Measurements from ENCODE around the gene WAPL.
A peak's percentile ranks its signal among the peaks of the same experiment; 100 is the strongest.

The WAPL gene

DNA sequence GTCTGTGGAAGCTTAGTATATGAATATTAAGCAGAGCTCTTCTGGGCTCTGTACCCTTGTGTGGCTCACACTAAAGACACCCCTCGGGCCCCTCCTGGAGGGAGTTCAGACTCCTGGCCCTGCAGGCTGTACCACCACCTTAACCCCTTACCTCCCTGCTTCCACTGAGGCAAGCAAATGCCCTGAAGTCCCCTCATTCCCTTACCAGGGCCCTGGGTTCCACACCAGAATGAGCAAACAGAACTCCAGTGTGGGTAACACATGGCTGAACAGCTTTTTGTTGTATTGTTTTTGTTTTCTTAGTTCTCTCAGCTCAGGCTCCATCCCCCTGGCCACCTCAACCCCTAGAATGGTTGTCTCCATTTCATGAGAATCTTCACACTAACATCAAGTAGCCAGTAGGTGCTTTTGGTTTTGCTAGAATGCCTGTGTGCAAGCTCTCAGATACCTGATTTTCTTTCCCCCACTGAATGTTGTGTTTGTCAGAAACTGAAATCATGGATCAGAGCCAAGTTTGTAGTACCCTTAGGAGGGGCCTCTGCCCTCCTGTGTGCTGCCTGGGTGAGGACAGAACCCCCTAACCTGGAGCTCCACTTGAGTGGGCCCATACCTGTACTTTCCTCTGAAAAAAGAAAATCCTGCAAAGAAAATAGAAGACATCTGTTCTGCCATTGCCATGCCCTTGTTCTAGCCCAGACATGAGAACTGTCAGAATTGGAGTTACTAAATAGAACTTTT is 2.8 kb upstream of the WAPL start:
- no peak for DNase-seq (ENCODE audit: low spot score)

DNA sequence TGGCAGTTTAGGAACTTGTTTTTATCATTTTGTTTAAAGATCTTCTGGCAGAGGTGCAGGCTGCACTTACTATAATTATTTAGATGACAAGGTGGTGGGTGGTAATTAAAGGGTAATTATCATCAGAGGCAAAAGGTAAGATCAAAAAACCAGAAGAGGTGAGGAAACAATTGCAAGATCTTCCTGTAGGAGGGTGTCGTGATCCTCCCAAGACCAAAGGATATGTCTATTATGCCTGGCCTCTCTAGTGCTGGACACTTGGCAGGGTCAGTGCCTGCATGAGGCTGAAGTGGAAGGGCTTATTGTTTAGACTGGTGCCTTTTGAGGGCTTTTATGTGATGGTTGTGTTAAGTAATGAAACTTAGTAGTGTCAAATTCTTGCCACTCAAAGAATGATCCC is 1.8 kb upstream of the WAPL start:
- no peak for DNase-seq (ENCODE audit: low spot score)

DNA sequence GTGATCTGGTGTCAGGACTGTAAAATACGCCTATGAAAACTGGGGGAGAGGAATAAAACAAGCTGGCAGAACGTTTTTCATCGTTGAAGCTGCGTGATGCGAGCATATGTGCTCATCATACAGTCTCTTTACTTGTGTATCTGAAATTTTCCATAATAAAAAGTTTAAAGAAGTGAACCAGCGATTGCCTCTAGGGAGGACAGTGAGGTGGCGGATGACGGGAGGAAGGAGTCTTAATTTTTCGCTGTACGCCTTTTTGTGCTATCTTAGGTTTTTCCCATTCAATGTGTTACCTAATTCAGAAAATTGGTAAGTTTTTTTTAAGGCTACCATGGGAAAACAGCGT is 891 bp upstream of the WAPL start:
- DNase-seq (ENCODE audit: low spot score) = no peak

DNA sequence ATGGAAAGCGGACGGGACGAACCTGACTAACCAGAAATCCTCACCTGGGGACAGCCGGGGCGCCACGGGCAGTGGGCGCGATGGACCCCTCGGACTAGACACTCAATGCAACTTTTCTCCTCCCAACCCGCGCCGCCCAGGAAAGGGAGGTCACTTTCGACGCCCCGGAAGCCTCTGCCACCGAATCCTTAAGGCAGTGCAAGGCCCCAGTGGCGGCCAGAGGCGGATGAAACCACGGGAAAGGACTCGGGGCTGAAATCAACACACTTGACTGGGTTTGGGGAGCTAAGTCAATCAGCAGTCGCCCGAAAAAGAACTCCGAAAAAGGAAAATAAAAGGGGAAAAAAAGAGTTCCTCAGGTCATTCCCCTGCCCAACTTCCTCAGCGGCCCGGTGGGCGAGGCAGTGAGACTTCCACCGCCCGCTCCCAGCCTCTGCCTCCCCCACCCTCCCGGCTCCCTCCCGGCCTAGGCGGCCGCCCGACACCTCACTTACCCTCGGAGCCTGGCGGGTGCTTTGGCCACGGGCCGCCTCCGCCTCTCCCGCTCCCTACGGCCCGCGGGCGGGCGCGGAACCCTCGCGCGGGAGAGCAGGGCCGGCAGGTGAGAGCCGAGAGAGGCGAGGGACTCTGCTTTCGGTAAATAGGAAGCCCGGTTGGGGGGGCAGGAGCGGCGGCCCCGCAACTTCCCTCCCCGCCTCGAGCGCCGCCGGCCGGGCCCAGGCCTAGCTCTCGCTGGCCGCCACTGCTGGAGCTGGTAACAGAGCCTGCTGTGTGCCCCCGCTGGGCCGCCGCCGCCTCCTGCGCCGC is 518 bp downstream of the WAPL start:
- peak; percentile 44 for DNase-seq (ENCODE audit: low spot score)

DNA sequence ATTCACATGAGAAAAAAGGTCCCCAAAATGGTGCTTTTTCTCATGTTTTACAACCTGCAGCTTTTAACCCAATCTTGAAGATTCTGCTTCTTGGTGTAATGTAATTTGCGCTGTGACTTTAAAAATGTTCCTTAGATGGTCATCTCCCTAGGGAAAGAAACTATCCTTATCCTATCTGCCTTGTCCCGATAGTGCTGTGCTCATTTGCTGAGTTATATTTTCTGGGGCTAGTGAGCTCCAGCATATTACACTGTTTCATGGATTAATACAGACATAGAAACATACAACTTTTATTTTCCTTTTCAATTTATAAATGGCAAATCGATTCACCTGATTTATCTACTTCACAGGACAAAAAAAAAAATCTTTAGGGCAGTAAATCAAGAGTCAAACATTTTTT is 2.8 kb downstream of the WAPL start:
- no peak for DNase-seq (ENCODE audit: low spot score)

DNA sequence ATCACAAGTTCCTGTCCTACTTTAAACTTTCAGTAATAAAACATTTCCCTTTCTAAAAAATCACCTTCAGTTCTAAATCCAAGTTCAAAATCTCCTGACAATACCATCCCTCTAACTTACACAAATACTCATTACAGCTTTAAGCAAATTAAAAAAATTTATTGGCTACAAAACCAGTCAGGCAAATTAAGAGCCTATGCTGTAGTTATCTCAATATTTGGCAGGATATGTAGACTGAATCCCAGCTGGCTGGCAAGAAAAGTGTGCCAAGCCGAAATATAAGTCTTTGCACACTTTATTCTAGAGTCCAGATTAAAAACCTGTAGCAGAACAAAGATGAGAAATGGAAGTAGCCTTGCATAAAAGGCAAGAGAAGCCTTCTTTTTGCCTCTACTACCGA is 9.5 kb downstream of the WAPL start:
- no peak for DNase-seq (ENCODE audit: low spot score)

DNA sequence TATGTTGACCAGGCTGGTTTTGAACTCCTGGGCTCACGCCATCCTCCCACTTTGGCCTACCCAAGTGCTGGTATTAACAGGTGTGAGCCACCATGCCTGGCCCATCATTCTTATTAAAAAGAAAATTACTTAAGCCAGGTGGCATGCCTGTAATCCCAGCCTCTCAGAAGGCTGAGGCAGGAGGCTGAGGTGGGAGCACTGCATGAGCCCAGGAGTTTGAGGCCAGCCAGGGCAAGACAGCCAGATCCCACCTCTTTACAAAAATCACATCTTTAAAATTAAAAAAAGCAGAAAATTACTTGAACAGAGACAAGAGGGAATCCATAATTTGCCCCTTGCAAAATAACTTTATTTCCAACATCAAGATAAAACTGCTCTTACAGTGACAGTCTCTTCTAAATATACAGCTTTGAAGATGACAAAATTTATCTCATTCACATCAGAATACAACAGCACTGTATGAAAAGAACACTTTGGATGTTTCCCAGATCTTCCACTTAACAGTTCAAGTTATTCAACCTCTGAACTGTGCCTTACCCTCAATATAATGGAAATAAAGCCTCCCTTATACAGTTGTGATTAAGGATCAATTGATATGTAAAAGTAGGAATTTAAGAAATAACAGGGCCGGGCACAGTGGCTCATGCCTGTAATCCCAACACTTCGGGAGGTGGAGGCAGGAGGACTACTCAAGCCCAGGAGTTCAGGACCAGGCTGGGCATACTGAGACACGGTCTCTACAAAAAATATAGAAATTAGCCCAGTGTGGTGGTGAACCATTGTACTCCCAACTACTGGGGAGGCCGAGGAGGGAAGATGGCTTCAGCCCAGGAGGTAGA is 10.3 kb downstream of the WAPL start:
- no peak for DNase-seq (ENCODE audit: low spot score)

DNA sequence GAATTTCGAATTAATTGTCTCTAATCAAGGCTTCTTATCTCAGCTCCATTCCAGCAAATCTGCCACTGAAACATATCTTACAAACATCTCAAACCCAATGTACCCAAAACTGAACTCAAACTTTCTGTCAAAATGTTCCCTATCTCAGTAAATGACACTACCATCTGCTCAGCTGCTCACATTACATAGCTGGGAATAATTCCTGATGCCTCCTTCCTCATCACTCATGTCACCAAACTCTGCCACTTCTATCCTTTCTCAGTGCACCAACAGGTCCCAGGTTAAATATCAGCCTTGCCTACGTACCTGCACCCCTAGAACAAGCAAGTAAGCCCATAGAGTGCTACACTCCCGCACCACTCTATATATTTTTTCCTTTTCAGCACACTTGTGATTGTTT is 12.4 kb downstream of the WAPL start:
- DNase-seq (ENCODE audit: low spot score) = no peak

DNA sequence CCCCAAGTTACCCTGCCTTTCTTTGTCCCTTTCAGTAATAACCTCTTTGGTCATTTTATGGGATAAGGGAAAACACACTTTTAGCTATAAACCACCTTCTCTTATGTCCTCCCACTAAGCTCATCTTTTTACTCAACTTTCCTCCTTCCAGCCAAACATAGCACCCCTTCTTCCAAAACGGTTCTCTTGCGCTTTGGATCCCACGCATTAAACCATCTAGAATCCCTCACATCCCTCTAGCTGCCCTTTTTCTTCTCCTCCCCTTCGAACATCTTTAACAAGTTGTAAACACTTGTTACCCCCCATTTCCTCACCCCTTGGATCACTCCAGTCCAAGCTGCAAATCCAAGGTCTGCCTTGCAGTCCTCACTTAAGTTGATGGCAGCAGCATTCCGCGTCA is 13.4 kb downstream of the WAPL start:
- DNase-seq (ENCODE audit: low spot score) = no peak

DNA sequence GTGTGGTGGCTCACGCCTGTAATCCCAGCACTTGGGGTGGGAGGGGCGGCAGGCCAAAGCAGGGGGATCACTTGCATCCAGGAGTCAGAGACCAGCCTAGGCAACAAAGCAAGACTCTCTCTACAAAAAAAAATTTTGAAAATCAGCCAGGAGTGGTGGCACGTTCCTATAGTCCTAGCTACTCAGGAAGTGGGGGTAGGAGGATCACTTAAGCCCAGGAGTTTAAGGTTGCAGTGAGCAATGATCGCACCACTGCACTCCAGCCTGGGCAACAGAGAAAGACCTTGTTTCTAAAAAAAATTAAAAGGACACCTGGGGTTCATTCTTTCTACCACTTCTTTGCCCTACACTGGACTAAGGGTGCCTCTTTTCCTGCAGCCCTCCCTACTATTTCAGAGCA is 15.1 kb downstream of the WAPL start:
- DNase-seq (ENCODE audit: low spot score) = no peak

DNA sequence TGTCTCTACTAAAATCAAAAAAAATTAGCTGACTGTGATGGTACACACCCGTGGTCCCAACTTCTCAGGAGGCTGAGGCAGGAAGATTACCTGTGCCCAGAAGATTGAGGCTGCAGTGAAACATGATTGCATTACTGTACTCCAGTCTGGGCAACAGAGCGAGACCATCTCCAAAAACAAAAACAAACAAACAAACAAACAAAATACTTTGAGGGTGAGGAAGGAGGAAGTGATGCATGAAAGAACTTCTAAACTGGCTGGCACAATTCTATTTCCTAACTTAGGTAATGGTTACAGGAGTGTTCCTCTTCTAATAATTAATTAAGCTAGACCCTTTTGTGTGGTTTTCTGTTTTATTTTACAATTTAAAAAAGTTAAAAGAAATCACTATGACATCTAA is 15.5 kb downstream of the WAPL start:
- no peak for DNase-seq (ENCODE audit: low spot score)

DNA sequence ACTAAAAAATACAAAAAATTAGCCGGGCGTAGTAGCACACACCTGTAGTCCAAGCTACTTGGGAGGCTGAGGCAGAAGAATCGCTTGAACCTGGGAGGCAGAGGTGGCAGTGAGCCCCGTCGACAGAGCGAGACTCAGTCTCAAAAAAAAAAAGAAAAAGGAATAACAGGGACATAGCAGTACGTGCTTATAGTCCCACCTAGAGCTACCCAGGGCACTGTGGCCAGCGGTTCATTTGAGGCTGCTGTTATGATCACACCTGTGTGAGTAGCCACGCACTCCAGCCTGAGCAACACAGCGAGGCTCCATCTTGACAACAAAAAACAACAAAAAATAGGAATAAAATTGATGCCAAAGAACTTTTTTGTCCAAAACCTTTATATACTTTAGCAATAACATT is 17.1 kb downstream of the WAPL start:
- DNase-seq (ENCODE audit: low spot score) = no peak

DNA sequence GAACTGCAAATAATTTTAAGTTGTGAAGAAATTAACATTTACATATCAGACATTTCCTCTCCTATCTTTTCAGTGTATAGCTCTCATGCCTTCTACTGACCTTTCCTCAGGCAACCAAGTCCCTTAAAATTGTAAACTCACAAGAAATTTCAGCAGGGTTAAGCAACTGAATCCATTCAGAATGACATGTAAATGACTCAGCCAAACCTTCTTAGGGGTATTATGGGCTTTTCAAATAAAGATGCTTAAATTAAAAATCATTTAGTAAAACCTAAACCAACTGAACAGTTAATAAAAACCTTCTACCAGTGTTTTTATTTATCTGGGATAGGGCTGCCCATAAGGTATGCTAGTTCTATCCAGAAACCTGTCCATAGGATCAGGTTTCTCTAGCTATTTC is 20.7 kb downstream of the WAPL start:
- DNase-seq (ENCODE audit: low spot score) = no peak

DNA sequence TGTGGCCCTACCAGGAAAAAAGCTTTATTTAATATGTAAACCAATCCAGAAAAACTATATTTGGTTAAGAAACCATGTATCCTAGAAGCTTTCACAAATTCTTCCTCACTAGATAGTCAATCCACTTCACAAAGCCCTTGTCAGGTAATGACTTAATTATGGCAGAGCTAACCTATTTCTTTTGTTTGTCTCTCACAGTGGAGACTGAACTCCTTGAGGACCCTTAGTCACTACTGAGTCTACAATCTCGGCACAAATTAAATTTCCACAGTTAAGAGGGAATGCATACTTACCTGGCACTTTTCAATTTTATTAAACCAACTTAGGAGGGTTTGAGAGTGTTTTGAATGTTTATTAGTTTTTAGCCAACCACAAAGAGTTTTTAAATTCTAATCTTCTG is 23.0 kb downstream of the WAPL start:
- DNase-seq (ENCODE audit: low spot score) = no peak

DNA sequence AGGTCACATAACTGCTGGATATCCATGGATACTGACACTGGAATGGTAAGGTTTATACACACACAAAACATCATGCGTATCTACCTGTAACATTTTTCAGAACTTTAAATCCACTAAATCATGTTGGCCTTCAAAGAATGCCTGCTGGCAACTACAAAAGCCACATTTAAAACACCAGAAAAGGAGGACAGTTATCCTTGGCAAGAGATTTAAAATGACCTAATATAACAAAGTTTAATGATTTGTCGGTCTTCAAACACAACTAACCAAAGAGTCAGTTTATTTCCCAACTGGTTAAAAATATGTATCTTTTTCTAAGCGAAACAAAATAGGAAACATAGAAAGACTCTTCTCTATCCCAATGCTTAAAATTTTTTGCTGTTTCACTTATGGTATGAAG is 24.0 kb downstream of the WAPL start:
- DNase-seq (ENCODE audit: low spot score) = no peak

DNA sequence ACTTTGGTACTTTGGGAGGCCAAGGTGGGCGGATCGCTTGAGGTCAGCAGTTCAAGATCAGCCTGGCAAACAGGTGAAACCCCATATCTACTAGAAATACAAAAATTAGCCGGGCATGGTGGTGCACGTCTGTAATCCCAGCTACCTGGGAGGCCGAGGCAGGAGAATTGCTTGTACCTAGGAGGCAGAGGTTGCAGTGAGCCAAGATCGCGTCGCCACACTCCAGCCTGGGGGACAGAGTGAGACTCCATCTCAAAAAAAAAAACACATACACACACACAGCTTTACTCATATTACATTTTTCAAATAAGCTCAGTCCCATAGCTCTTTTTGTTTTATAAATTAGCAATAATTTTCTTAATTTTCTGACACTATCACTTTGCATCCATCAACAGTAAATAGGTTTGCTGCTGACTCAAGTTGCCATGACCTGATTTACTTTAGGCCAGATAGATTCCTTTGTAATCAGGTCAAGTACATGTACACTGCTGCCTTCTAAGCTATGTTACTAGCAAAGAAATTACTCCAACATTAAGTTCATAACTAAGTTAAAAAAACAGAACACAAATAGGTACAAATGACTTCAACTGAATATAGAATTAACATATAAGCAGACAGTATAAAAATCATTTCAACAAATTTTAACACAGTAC is 31.5 kb downstream of the WAPL start:
- DNase-seq (ENCODE audit: low spot score) = no peak

DNA sequence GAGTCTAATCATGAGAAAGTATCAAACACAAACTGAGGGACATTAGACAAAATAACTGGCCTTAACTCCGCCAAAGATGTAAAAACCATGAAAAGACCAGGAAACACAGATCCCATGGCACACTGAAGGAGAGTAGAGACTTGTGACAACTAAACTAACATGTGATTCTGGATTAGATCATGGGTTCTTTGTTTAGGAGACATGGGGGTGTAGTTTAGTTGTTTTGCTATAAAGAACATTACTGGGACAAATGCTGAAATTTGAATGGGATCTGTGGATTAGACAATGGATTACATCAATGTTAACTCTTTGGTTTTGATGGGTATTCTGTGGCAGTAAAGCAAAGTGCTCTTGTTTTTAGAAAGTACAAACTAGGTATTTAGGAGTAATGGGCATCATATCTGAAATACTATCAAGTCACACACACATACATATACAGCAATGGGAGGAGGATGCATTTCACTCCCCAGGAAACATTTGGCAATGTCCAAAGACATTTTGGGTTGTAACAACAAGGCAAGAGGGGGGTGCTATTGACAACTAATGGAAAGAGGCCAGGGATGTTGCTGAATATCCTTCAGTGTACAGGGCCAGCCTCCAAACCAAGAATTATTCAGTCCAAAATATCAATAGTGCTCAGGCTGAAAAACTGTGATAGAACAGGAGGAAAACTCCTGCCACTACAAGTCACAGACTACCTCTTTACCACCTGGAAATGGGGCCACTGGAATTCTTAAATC is 32.4 kb downstream of the WAPL start:
- DNase-seq (ENCODE audit: low spot score) = no peak

DNA sequence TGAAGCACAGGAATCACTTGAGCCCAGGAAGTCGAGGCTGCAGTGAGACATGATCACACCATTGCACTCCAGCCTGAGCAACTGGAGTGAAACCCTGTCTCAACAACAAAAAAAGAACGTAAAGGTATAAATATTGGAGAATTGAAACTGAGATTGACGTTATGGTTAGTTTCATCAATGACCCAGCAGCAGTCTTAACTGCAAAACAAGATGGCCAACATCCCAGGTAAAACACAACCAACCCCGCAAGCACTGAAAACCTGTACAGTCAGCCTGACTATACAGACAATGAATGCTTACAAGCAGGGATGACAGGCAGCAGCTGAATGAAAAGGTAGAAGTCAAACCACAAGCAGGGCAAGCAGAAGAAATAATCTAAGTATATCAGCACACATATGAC is 34.7 kb downstream of the WAPL start:
- no peak for DNase-seq (ENCODE audit: low spot score)

DNA sequence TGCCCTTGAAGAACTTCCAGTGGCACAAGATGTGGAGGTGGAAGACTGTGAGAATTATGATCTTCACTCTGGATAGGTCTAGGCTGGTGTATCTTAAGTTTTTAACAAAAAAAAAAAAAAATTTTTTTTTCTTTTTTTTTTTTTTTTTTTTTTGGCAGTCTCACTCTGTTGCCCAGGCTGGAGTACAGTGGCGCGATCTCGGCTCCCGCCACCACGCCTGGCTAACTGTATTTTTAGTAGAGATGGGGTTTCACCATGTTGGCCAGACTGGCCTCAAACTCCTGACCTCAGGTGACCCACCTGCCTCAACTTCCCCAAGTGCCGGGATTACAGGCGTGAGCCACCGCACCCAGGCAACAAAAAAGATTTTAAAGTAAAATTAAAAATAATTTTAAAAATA is 37.9 kb downstream of the WAPL start:
- DNase-seq (ENCODE audit: low spot score) = no peak

DNA sequence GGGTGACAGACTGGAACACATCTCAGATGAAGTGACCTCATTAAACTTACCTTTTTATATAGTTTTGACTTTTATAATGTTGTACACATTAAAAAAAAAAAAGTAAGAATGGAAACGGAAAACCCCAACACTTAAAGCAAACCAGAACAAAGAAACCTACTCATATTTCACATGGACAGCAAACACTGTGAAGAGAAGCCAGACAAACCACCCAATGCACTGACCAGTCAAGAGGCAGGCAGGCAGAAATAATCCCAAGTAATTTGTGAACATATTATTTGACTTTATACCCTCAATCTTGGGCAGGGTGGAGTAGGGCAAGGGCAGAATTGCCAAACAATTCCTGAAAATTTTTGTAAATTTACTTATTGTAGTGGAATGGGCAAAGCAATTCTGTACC is 39.8 kb downstream of the WAPL start:
- no peak for DNase-seq (ENCODE audit: low spot score)

DNA sequence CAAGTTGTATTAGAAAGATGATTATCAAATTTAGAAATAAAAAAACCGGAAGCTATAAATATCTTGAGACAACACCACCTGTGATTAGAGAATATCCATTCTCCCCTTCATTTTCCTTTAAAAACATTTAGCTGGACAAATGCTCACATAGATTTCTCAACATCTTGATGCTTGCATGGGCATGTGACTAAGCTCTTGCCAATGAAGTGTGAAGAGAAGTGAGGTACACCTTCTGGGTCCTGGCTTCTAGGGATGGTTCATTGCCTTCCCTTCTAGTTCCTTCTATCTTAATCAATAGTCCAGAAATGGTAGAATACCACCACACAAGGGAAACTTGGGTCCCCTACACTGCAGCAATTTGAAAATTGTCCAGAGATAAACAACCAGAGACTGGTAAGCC is 41.0 kb downstream of the WAPL start:
- DNase-seq (ENCODE audit: low spot score) = no peak

DNA sequence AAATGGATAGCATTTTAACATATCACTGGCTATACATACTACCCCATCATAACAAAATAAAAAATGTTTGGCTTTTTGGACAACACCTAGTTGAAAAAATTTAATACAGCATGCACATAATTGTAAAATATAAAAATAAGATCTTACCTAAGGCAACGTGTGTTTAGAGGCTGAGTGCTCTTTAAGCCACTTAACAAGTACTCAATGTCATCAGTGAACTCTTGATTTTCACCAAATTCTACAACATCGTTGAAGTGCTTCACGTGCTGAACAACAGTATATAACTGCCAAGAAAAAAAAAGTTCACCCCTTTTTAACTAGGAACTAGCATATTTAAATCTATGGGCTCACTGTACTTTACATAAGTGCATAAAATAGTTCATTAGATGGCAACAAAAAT is 49.5 kb downstream of the WAPL start:
- DNase-seq (ENCODE audit: low spot score) = no peak
